GM18499 (cell line): ENCODE measurements around the gene SLC30A2.

Source experiments
- ATAC-seq: cut with Tn5 transposase; IDR thresholded peaks from one replicate; pipeline ENCODE4 v1.9.1; 2021; ENCODE audit warnings: moderate number of reproducible peaks; ENCODE audit not compliant: insufficient read depth, unreplicated experiment

The SLC30A2 gene

DNA sequence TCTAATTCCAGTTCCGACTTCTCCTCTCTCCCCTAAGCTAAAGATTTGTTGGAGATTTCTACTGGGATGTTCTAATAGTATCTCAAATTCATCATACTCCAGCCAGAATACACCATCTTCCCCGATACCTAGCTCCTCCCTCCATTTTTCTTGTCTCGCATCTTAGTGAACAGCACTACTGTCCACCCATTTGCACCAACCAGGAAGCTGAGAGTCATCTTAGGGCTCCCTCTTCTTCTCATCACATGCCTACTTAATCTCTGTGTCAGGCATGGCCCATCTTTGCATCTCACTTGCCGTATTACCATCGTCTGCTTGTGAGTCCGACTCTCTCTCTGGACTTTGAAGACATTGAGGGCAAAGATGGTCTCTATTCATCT is 25.0 kb upstream of the SLC30A2 start:
- ATAC-seq, result no peak

DNA sequence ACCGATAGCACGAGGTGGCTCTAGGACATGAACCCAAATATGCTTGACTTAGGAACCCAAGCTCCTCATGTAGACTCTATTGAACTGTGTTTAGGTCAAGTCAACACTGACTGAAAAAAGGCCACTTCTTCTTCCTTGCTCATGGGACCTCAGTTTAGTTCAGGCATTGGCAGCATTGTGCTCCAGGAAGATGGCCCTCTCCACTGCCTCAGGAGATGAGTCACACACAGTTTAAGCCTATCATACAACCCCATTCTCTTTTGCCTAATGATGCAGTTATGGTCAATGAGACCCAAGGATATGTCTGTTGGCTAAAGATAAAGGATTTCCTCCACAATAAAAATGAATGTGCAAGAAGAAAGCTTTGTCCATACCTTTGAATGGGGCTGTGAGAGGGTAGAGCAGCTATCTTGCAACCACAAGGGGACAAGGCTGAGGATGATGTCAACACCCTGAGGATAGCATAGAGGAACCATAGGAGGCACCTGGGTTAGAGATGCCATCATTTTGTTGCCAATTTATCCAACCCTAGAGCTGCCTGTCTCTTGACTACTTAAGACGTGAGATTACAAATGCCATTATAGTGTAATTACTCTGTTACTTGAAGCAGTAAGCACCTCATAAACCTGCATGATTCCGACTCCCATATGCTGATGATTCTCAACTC is 24.5 kb upstream of the SLC30A2 start:
- no peak for ATAC-seq

DNA sequence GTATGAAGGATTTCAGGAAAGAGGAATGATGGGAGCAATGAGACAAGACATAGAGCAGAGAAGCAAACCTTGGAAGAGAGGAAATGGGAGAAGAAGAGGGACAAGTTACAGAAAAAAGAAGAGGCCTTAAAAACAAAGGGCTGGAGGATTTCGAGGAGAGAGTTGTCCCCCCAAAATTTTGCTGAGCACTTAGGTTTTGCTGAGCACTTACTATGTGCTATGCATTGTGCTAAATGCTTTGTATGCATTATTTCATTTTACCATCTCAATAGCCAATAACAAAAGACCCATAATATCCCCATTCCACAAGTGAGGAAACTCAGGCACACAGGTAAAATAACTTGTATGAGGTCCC is 24.0 kb upstream of the SLC30A2 start:
- no peak for ATAC-seq

DNA sequence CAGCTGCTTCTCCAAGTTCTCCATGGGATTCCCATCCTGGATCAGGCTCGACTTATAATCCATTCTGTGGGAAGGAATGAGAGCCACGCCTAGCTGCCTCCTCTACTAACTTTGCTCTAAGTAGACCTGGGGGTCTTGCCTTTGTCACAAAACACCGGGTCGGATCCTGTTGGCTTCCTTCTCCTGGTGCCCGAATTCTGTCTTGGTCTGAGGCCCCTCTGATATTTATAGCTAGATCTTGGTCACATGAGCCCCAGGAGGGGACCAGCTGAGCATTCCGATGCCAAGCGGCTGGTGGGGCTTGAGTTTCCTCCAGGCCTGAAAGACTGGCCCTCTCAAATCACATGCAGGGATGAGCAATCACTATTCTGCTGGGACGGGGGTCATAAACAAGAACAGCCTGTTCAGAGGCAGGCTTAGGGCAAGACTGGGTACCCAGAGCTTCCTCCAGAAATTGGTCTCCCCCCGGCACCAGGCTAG is 21.6 kb upstream of the SLC30A2 start, which contains the start of gene TRIM63:
Gene TRIM63, minus strand, starts transcription at position 199 of the 480 bp plus-strand sequence. Its CDS starts 136 bp downstream, at position 63.
- ATAC-seq, result no peak

DNA sequence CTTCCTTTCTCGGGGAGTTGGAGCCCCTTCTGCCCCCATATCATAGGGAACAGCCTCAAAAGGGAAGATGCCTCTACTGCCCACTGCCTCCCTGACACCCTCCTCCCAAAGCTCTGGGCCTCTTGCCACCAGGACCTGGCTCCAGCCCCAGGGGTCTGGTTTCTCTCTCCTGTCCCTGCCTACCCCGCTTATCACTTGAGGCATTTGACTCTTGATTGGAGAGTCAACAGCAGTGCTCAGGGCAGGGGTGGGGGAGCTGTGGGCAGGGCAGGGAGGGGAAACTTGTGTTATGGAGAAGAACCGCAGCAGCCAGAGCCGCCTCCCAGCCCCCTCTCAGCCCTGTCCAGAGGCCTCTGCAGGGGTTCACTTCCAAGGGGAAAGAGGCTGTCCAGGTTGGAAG is 20.9 kb upstream of the SLC30A2 start:
- no peak for ATAC-seq

DNA sequence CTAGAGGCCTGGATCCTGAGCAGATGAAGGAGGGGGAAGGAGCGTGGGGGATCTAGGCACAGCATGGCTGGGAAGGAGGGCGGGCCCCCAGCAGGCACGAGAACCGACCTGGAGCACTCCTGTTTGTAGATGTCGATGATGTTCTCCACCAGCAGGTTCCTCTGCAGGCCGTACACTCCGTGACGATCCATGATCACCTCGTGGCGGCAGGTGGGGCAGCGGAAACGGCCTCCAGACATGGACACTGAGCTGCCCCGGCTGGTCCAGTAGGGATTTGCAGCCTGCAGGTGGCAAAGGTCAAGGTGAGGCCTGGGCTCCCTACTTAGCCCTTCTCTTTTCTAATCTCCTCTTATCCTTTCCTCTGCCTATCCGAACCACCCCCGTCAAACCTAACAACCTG is 20.2 kb upstream of the SLC30A2 start:
- ATAC-seq, result no peak

DNA sequence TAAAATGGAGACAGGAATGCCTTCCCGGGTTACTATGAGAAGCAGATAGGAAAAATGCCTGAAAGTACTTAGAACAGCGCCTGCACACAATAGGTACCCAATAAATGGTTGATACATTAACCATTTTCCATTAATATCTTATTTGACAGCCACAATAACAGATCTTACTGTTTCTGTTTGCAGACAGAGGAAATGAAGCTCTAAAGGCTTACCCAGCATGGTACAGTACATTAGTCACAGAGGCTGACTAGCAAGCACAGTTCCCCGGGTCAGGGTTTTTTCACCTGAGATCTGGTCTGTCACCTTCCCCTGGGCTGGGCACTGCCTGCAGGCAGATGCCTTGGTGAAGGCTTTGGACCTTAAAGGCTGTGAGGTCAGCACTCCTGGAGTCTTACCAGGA is 18.6 kb upstream of the SLC30A2 start:
- no peak for ATAC-seq

DNA sequence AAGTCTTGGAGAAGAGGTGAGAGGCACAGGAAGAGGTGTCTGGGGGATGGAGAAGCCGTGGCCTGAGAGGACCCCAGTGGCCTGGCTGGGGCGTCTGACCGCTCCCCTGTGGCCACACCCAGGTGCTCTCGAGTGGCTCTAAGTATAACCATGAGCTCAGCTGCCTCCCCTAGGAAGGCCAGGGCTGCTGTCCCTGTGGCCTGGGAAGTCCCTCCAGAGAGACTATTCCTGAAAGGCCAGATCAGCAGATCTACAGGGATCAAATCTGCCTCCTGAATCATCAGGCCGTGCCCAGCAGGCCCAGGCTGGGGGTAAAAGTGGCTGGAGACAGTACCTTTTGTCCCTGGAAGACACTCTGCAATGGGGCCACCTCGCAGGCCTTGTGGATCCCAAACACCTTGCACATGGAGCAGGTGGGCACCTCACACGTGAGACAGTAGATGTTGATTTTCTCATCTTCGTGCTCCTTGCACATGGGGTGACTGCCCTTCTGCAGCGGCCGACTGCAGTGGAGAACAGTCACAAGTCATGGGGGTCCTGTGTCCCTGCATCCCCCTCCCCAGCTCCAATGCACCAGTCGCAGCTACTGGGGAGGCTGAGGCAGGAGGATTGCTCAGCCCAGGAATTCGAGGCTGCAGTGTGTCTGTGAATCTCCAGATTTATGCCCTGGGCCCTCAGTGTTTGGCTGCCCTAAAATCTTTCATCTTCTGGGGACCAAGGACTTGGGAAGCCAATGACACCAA is 15.1 kb upstream of the SLC30A2 start:
- ATAC-seq, result no peak

DNA sequence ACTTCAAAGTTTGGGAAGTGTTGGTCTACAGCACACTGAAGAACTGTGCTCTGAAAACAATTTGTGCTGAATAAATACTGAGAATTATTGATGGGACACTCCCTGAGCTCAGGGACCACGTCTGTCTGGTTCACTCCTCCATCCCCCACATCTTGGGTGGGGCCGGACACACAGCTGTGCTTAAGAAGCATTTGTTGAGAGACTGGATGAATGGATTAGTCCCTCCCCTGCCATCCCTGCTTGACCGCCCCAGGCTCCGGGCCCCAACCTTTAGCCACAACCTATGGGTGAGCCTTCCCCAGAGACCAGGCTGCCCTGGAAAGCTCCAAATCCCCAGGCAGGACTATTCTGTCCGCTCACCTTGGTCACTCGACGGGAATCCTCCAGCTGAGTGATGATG is 14.0 kb upstream of the SLC30A2 start:
- no peak for ATAC-seq

DNA sequence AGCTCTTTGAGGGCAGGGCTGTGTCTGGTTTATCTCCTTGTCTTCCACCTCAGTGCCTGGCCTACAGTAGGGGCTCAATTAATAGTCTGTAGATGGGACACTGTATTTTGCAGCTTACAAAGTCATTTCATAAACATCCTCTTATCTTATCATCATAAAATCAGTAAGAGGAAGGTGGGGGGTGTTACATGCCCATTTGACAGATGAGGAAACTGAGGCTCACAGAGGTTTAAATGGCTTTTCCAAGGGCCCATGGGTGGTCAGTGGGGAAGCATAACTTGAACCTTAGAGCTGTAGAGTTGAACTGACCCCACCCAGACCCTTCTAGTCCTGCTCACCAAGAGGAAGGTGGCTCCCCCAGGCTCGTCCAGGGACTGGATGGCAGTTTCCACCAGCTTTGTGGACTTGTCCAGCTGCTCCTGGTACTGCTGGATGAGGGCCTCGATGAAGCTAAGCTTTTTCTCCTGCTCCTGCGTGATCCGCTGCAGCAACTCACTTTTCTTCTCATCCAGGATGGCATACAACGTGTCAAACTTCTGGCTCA is 12.2 kb upstream of the SLC30A2 start:
- no peak for ATAC-seq

DNA sequence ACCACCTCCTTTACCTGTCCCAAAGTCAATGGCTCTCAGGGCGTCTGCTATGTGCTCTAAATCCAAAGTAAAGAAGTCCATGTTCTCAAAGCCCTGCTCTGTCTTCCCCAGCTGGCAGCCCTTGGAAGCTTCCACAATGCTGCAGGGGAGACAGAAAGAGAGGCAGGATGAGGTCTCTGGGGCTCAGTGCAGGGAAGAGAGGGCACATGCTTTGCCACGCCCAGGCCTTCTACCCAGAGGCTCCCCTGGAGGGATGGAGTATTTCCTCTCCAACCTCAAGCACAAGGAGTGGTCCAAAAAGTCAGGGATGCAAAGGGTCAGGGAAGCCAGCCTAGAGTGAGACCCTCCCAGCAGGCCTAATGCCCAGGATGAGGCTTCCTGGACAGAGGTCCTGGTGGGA is 11.3 kb upstream of the SLC30A2 start:
- ATAC-seq, result no peak

DNA sequence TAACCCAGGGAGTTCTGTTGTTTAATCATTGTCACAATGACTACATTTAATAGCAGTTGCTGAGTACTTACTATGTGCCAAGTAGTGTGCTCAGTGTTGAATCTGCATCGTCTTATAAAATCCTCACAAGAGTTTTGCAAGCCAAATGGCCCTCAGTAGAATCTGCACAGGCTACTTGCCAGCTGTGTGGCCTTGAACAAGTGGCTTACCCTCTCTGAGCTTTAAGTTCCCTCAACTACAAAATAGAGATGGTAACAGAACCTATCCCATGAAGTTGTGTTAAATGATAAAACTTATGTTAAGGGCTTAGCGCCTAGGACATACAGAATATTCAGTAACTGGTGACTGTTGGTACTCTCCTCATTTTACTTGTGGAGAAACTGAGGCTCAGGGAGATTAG is 9.1 kb upstream of the SLC30A2 start:
- no peak for ATAC-seq

DNA sequence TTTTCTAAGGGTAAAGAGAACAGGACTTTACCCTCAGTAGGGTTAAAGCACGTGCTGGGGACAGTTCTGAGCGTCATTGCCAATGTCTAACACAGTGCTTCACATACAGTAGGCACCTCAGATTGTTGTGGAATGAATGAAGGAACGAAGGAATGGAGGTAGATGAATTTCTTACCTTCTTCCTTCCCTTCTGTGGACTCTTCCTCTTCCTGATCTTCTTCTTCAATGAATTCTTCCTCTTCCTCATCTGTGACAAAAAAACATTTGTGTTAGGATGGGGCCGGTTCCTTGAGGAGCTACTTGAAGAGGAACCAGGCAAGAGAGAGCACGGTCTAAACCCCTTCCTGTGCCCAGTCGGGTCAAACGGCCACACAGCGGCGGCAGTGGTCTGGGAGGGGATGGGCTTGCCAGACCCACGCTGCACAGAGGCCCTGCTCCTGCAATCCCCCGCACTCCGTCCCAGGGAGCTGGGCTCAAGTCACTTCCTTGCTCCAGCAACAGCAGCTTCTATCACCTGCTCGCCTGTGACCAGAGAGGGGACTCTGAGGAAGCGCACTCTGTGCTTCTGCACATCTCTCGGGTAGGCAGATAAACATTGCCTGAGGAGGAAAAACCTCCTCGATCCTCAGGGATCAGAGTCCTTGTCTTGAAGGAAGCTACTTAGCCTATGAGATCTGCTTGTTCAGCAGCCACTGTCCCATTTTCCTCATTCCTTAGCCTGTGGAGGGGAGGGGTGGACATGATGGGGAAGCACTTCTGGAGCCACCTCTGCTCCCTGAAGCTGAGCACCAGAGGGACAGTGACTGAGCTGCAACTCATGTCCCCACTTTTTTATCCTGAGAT is 8.0 kb upstream of the SLC30A2 start:
- ATAC-seq, result no peak

DNA sequence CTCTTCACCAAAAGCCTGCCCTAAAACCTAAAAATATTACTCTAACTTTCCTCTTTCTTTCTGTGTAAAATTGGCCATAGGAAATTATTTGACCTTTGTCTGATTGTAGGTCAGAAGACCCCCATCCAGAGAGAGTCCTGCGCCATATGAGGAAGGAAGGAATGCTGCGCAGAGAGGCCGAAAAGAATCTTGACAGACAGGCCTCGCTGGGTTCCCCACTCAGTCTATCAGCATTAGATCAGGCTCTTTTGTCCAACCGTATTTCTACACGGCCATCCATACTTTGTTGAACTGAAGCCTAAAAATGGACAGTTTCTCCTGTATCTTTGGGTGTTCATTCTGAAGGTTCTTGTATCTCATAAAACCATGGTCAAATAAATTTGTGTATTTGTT is 4.3 kb upstream of the SLC30A2 start:
- ATAC-seq, result no peak

DNA sequence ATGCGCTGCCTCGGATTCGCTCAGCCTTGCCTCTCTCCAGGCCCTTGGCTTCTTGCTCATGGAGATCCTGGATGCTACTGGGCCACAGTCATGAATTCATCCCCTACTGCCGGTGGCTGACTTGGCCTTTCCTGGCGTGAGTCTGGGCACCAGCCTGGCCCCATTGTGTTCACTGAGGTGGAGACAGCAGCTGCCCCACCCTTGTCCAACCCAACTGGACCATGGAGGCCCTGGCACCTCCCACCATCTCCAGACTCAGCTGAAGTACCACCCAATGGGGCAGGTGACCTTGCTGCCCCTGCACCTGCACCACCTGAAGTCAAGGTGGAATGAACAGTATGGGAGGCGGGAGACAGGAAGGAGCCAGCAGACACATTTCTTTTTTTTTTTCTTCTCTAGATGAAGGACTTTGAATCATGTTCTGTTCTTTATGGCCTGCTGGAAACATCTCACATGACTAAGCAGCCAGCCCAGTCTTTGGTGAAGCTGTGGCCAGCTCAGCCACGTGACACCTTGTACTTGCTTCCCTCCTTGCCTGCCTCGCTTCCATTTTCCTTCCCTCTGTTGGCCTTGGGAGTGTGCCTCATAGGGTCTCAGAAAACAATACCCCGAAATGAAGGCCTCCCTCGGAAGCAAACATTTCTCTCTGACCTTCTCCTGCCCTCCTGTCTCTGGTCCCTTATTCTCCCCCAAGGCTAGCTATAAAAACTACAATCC is 3.8 kb upstream of the SLC30A2 start:
- ATAC-seq, result no peak

DNA sequence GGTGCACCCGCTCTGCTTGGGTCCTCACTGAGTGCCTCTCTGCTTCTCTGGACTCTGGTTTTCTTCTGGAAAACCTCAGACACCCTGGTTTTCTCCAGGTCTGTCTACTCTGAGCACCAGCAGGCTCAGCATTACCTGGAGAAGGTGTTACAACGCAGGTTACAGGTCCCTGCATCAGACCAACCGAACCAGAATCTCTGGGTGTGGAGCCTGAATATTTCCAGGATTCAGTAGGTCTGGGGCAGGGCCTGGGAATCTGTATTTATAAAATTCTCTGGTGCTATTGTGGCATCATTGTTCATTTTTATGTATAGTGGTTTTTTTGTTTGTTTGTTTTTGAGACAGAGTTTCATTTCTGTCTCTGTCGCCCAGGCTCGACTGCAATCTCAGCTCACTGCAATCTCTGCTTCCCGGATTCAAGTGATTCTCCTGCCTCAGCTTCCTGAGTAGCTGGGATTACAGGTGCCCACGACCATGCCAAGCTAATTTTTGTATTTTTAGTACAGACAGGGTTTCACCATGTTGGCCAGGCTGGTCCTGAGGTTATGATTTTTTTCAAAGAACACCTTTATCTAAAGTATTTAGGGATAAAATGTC is 1.5 kb upstream of the SLC30A2 start:
- ATAC-seq, result no peak

DNA sequence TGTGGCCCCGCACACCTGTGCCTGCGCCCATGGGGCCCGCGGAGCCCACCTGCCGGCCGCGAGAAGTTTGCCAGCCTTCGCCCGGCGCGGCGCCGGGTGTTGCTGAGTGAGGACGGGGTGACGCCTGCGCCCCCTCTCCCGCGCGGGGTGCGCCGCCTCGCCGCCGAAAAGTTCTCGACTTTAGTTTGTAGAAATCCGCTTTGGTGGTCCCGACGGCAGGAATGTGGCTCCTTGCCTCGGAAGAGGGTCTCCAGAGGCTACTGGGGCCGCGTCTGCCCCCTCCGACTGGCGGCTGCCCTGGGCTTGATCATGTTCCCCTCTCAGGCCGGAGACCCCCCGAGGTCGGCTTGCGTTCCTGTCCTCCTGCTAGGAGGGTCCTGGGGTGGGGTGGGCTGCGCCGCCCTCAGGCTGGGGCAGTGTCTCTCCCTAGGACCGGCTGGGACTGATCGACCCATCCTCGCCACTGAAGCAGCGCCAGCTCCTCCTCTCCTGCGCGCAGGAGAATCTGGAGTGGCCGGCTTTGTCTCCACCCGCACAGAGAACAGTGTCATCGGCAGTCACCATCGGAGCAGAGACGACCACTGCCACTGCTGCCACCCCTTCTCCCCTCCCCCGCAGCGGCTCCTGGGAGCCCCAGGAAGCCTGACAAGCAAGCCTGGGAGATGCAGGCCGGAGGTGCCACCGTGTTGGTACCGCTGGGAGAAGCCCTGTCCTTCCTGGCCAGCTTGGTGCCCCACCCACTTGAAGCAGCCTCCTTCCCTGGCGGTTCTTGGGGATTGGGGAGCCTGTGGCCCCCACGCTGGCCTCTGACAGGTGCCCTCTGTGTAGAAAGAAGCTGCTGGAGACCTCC is 553 bp upstream of the SLC30A2 start:
- no peak for ATAC-seq

DNA sequence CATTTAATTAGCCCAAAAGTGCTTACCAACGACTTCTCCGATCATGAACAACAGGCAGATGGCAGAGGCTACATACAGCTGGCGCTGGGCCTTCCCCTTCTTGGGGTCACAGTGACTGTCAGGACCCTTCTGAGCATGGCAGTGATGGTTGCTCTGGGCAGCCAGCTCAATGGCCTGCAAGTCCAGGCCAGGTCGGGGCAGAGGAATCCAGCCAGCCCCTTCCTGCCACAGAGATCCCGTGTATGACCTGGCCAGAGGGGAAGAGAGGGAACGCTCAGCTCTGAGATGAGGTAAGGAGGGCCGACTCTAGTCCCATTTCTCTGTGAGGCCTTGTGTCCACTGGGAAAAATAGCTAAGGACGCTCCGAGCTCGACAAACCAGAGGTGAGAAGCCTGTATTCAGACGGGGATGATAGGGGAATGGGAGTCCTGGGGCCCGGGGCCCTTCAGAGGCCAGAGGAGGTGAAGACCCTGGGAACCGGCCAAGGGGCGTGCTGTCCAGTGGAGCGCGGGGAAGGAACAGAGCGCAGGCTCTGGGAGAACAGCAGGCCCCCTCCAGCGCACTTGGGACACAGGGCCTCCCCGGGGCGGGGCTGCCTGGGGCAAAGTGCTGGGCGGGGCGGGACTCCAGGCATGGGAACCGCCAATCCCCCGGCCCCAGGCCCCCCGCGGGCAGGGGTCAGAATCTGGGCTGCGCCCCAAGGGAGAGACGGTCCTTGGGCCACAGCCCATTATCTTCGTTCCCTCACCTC is 772 bp downstream of the SLC30A2 start:
- ATAC-seq, result no peak
